T-helper 1 cell treated with Interleukin-12 subunit alpha and Interleukin-12 subunit beta and Interleukin-4 antibody, amounts not matched to agents 30 μg/mL and 1 μg/mL, for 36 hours (primary cell): ENCODE measurements around the gene CCDC73.

Experiments
- H3K27ac Mint-ChIP-seq: one replicate; pipeline ENCODE4 v1.8.0; 2021; ENCODE audit warnings: mild to moderate bottlenecking, mixed read lengths
- H3K27me3 Mint-ChIP-seq: one replicate; pipeline ENCODE4 v1.8.0; 2021; ENCODE audit warnings: low read depth, mixed read lengths
- H3K36me3 Mint-ChIP-seq: one replicate; pipeline ENCODE4 v1.8.0; 2021; ENCODE audit warnings: low read depth, mixed read lengths
- H3K4me1 Mint-ChIP-seq: one replicate; pipeline ENCODE4 v1.8.0; 2021; ENCODE audit warnings: low read depth, mixed read lengths
- H3K4me3 Mint-ChIP-seq: one replicate; pipeline ENCODE4 v1.8.0; 2021; ENCODE audit warnings: mild to moderate bottlenecking, moderate library complexity, mixed read lengths
- H3K9me3 Mint-ChIP-seq: one replicate; pipeline ENCODE4 v1.8.0; 2021; ENCODE audit warnings: mixed read lengths

The CCDC73 gene

DNA sequence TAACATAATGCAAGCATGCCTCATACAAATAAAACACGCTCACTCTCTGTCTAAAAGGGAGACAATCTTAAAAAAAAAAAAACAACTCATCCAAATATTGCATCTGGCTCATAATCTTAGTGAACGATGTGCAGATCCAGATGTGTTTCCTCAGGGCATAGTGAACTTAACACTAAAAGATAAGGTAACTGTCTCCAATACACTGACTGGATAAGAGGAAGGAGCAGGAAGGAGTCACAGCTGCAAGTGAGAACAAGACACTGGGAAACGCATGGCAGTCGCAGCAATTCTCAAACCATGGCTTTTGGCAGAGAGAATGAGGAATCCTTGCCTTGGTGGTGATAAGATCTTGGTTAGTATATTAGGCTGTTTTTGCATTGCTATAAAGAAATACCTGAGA is 220.0 kb downstream of the CCDC73 start:
- Mint-ChIP-seq H3K36me3 (no peaks in the 10 kb centered on the region), H3K9me3 (no peaks in the 10 kb centered on the region), H3K27me3 (peaks cover 3% of the 10 kb centered on the region), H3K27ac (no peak overlapping the region), H3K4me3 (no peak overlapping the region), H3K4me1 (peaks cover 3% of the 10 kb centered on the region)

DNA sequence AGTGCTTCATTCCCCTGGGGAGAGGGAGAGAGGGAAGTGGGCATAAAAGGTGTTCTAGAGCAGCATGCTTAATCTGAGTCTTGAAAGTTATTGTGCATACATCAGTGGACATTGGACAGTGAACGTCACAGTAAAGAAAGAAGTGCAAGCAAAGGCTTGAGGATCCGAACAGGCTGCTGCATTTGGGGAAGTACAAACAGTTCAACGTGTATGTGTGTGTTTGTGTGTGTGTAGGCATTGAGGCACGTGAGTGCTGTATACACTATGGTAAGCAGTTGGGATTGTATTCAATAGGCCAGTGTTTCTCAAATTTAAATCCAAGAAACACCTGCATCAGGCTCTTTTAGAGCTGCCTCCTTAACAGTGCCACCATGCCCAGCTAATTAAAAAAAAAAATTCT is 221.2 kb downstream of the CCDC73 start:
- H3K4me1 Mint-ChIP-seq: peaks cover 3% of the 10 kb centered on the region
- peaks cover 3% of the 10 kb centered on the region for H3K27me3 Mint-ChIP-seq
- H3K36me3 Mint-ChIP-seq: no peaks in the 10 kb centered on the region
- no peaks in the 10 kb centered on the region for H3K9me3 Mint-ChIP-seq
- no peak overlapping the region for H3K4me3 Mint-ChIP-seq
- no peak overlapping the region for H3K27ac Mint-ChIP-seq

DNA sequence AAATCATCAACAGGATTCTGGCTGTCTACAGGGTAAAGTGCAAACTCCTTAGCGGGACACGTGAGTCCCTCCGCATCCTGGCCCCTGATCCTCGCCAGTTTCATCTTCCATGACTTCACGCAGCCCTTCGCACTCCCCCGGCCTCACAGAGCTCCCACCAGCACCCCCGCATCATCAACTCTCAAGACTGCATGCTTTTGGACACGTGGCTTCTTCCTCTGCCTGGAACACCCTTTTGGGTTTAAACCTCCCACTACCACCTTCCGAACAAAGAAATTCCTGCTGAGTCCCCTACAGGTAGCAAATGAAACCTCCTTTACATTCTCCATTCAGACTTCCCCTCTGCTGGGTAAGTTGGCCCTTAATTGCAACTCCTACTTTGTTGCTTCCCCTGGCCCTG is 223.4 kb downstream of the CCDC73 start:
- no peaks in the 10 kb centered on the region for H3K9me3 Mint-ChIP-seq

DNA sequence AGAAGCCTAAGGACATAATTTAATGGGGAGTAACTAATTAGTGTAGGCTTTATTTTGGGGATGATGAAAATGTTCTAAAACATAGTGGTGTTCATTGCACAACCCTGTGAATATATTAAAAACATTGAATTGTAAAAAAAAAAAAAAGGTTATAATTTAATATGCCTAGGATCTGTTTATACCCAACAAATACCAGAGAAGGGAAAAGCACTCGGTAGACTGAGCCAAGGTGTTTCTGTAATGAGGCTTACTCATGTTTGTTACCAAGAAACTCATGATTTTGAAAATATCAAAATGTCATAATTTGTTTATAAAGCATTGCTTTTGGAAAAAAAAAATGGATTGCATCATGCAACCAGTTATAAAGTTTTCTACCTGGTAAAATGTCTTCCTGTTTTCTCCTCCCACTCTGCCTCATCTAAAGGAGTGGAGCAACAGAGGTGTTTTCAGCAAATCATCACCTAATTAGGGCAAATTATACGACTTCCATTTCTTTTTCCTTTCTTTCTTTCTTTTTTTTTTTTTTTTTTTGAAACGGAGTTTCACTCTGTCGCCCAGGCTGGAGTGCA is 225.1 kb downstream of the CCDC73 start:
- Mint-ChIP-seq H3K27me3 (peaks cover 3% of the 10 kb centered on the region), H3K27ac (no peak overlapping the region), H3K9me3 (no peaks in the 10 kb centered on the region), H3K36me3 (no peaks in the 10 kb centered on the region), H3K4me3 (no peak overlapping the region), H3K4me1 (peaks cover 14% of the 10 kb centered on the region)

More for the DNA sequence above, 223.4 kb downstream of the CCDC73 start:
- Mint-ChIP-seq H3K27ac (no peak overlapping the region), H3K4me1 (peaks cover 14% of the 10 kb centered on the region), H3K4me3 (no peak overlapping the region), H3K36me3 (no peaks in the 10 kb centered on the region), H3K27me3 (peaks cover 3% of the 10 kb centered on the region)

DNA sequence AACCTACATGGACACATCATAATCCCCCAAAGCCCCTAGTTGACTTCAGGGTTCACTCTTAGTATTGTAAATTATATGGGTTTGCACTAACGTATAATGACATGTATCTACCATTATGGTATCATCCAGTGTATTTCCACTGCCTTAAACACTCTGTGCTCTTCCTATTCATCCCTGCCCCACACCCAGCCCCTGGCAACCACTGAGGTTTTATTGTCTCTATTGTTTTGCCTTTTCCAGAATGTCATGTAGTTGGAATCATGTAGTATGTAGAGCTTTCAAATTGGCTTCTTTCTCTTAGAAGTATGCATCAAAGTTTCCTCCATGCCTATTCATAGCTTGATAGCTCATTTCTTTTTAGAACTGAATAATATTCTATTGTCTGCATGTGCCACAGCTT is 227.3 kb downstream of the CCDC73 start:
- Mint-ChIP-seq H3K4me1 (peaks cover 14% of the 10 kb centered on the region), H3K36me3 (no peaks in the 10 kb centered on the region), H3K27ac (no peak overlapping the region), H3K4me3 (no peak overlapping the region), H3K27me3 (peaks cover 3% of the 10 kb centered on the region), H3K9me3 (no peaks in the 10 kb centered on the region)

DNA sequence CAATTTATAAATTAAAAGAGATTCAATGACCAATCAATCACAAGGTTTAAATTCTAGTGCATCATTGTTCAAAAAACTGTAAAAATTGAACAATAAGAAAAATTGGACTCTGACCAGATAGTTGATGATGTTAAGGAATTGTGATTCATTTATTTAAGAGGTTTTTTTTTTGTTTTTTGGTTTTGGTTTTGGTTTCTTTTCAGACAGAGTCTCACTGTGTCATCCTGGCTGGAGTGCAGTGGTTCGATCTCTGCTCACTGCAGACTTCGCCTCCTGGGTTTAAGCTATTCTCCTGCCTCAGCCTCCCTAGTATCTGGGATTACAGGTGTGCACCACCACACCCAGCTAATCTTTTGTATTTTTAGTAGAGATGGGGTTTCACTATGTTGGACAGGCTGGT is 227.9 kb downstream of the CCDC73 start:
- no peaks in the 10 kb centered on the region for H3K9me3 Mint-ChIP-seq
- peaks cover 12% of the 10 kb centered on the region for H3K4me1 Mint-ChIP-seq
- H3K36me3 Mint-ChIP-seq: no peaks in the 10 kb centered on the region
- H3K27ac Mint-ChIP-seq: no peak overlapping the region
- H3K27me3 Mint-ChIP-seq: peaks cover 3% of the 10 kb centered on the region
- H3K4me3 Mint-ChIP-seq: no peak overlapping the region

DNA sequence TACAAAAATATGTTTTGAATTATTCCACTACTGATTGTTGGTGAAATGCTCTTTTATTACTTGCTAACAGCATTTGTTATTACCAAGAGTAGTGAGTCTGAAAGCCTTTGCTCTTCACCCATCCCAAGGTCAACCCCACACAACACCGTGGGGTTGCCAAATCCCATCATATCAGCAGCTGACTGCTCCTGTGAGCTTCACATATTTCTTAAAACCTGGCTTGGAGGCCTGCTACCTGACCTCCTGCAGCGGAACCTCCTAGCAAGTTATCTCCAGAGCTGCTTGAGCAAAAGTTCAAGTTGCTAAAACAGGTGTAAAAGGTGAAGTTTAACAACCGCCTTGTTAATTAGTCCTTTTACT is 230.9 kb downstream of the CCDC73 start:
- Mint-ChIP-seq H3K36me3 (no peaks in the 10 kb centered on the region), H3K4me3 (no peak overlapping the region), H3K9me3 (no peaks in the 10 kb centered on the region), H3K27ac (no peak overlapping the region), H3K4me1 (peaks cover 11% of the 10 kb centered on the region), H3K27me3 (no peaks in the 10 kb centered on the region)

DNA sequence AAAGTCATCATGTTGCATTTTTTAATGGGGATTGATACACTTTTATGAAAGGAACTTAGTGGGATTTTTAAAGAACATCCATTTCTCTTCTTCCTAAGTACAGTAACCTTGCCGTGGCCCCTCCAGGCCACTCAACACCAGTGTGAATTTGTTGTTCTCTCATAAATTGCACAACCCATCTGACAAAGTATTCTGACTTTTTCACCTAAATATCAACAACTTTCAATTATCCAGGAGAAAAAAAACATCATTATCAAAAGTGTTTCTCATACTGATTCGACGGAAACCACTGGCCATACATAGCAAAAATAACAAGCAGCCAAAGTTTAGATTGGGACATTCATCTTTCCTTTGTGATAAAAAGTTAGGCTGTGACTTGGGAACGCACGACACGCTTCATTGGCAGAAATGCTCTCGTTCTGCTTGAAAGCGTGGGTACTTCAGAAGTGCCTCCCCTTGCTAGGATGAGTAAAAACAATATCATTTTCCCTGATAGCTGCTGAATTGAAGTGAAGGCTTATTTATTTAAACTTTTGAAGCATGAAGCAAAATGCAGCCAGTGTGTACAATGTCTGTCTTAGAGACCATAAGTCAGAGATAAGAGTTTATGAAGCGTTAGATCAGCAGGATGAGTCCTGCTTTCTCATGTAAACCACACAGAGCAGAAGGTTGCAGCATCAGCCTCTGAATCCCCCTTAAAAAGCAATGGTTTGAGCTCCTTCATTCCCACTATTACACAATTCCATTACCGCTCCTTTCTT is 231.4 kb downstream of the CCDC73 start:
- Mint-ChIP-seq H3K27ac (no peak overlapping the region), H3K9me3 (no peaks in the 10 kb centered on the region), H3K4me3 (no peak overlapping the region), H3K36me3 (no peaks in the 10 kb centered on the region), H3K27me3 (no peaks in the 10 kb centered on the region), H3K4me1 (peaks cover 11% of the 10 kb centered on the region)

DNA sequence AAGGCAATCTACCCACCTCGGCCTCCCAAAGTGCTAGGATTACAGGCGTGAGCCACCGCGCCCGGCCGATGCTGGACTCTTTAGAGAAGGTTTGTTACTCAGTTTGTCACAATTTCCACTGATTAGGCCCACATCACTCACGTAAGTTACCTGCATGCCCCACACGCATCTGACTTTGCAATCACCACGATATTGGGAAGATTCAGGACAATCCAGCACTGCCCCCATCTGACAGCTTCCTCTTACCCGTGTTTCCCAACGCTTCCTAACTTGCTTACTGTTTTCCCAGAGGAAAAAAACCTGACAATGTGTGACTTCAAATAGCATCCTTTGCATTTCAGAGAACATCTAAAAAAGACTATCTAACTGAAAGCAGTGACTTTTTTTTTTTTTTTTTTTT is 232.6 kb downstream of the CCDC73 start:
- Mint-ChIP-seq H3K27ac (no peak overlapping the region), H3K9me3 (no peaks in the 10 kb centered on the region), H3K36me3 (no peaks in the 10 kb centered on the region), H3K4me1 (peaks cover 6% of the 10 kb centered on the region), H3K4me3 (no peak overlapping the region), H3K27me3 (no peaks in the 10 kb centered on the region)

DNA sequence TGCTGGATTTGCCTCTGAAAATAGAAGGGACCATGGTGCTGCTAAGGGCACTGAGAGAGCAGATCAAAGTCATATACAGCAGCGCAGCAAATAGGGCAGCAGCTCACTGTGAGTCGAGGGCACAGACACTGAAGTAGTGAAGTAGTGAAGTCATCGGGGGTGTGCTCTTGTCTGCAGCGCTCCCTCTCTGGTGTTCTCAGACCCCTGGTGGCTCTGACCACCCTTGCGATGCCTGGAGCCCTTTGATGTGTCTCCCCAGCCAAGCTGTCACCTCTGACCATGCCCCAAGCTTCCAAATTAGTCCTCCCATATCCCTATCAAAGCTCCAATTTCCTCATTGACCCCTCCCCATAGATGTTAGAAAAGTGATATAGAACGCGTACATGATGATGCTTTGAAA is 238.6 kb downstream of the CCDC73 start:
- H3K27me3 Mint-ChIP-seq: peaks cover 7% of the 10 kb centered on the region
- no peak overlapping the region for H3K4me3 Mint-ChIP-seq
- H3K36me3 Mint-ChIP-seq: no peaks in the 10 kb centered on the region
- H3K4me1 Mint-ChIP-seq: no peaks in the 10 kb centered on the region
- no peak overlapping the region for H3K27ac Mint-ChIP-seq
- no peaks in the 10 kb centered on the region for H3K9me3 Mint-ChIP-seq

DNA sequence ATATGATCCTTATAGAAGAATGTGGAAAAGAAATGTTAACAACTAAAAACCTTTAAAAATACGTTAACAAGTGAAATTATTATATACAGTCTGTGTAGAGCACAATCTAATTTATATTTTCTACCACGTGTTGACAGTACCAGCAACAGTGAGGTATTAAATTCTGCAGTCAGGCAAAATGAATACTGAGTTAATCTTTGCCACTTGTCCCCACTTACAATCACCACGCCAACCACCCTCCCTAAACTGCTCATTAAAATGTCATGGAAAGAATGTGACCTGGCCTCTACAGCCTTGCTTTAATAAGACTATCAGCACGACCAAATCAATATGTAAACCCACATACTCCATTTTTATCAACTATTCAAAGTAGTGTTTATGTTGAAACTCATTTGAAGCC is 239.4 kb downstream of the CCDC73 start:
- no peaks in the 10 kb centered on the region for H3K4me1 Mint-ChIP-seq
- H3K4me3 Mint-ChIP-seq: no peak overlapping the region
- H3K36me3 Mint-ChIP-seq: no peaks in the 10 kb centered on the region

More for the DNA sequence above, 239.4 kb downstream of the CCDC73 start:
- Mint-ChIP-seq H3K27ac (no peak overlapping the region), H3K9me3 (no peaks in the 10 kb centered on the region), H3K27me3 (peaks cover 10% of the 10 kb centered on the region)
